Stimulated activated CD8-positive, alpha-beta memory T cell treated with anti-CD3 and anti-CD28 coated beads, Interleukin-7, amount 100 ng/mL, for 48 hours (primary cell): ENCODE measurements around the gene CCDC73.
"Not testable (repeated sequence)": the region's sequence is repeated elsewhere in the genome, so short reads cannot be mapped to it uniquely, and the experiment has no call there.

Source experiments
- DNase-seq, 2 donors: peaks; one replicate each; pipeline ENCODE4 v3.0.0-alpha.2; 2020; ENCODE audit warnings: low read depth in 1 of 2; ENCODE audit errors: extremely low read depth in 1 of 2

CCDC73 gene

GRCh38 chr11:32794439-32794838 lies at the start of gene CCDC73:
CCDC73 (minus strand) TSS chr11:32794662; CDS start chr11:32760243, 34,419 bp downstream.
- DNase-seq: no peak

- DNase-seq: no peak
Measured at GRCh38 chr11:32843544-32843943, 49.1 kb upstream of the CCDC73 start.

GRCh38 chr11:32840587-32840986 lies 46.1 kb upstream of the CCDC73 start:
- no peak for DNase-seq

- DNase-seq: no peak
Measured at GRCh38 chr11:32839308-32839707, 44.8 kb upstream of the CCDC73 start.

GRCh38 chr11:32838505-32839274 lies 44.2 kb upstream of the CCDC73 start:
- DNase-seq: no peak

GRCh38 chr11:32836946-32837345 lies 42.5 kb upstream of the CCDC73 start:
- DNase-seq: no peak

GRCh38 chr11:32833921-32834320 lies 39.5 kb upstream of the CCDC73 start:
- no peak for DNase-seq

GRCh38 chr11:32831221-32831620 lies 36.8 kb upstream of the CCDC73 start:
- no peak for DNase-seq

- no peak for DNase-seq
Measured at GRCh38 chr11:32830796-32831195, 36.3 kb upstream of the CCDC73 start.

GRCh38 chr11:32830413-32830738 lies 35.9 kb upstream of the CCDC73 start:
- DNase-seq: no peak

GRCh38 chr11:32829680-32830412 lies 35.4 kb upstream of the CCDC73 start, which contains the start of gene PRRG4:
PRRG4 (plus strand) TSS chr11:32829927; CDS start chr11:32830530, 603 bp downstream.
- no peak for DNase-seq

GRCh38 chr11:32829157-32829679 lies 34.8 kb upstream of the CCDC73 start:
- no peak for DNase-seq

- no peak for DNase-seq
Measured at GRCh38 chr11:32827276-32827675, 32.8 kb upstream of the CCDC73 start.

- DNase-seq: no peak
Measured at GRCh38 chr11:32826113-32826512, 31.7 kb upstream of the CCDC73 start.

- DNase-seq: not testable (repeated sequence)
Measured at GRCh38 chr11:32823617-32824016, 29.2 kb upstream of the CCDC73 start.

- DNase-seq: no peak
Measured at GRCh38 chr11:32821917-32822560, 27.6 kb upstream of the CCDC73 start.

GRCh38 chr11:32821517-32821916 lies 27.1 kb upstream of the CCDC73 start:
- DNase-seq: no peak

- DNase-seq: no peak
Measured at GRCh38 chr11:32820497-32820896, 26.0 kb upstream of the CCDC73 start.

- no peak for DNase-seq
Measured at GRCh38 chr11:32819187-32819586, 24.7 kb upstream of the CCDC73 start.

GRCh38 chr11:32817852-32818183 lies 23.4 kb upstream of the CCDC73 start:
- no peak for DNase-seq

GRCh38 chr11:32817181-32817851 lies 22.9 kb upstream of the CCDC73 start:
- DNase-seq: no peak
